PC-3 (cell line): Measurements from ENCODE around the gene NAP1L4.

ENCODE experiments used
- EZH2 ChIP-seq: fragments of 300-600 bp; sonication (generic); IDR thresholded peaks from one replicate; pipeline ENCODE4 v1.6.1; 2017; ENCODE audit warnings: antibody characterized with exemption, mild to moderate bottlenecking, low read length; ENCODE audit not compliant: unreplicated experiment
- TF ChIP-seq, protein P1 (sequence below): fragments of 300-600 bp; sonication (generic); conservative IDR thresholded peaks from 2 replicates; pipeline ENCODE4 v1.5.1; 2017; ENCODE audit warnings: antibody characterized with exemption, low read depth, mild to moderate bottlenecking, low read length

DNA sequence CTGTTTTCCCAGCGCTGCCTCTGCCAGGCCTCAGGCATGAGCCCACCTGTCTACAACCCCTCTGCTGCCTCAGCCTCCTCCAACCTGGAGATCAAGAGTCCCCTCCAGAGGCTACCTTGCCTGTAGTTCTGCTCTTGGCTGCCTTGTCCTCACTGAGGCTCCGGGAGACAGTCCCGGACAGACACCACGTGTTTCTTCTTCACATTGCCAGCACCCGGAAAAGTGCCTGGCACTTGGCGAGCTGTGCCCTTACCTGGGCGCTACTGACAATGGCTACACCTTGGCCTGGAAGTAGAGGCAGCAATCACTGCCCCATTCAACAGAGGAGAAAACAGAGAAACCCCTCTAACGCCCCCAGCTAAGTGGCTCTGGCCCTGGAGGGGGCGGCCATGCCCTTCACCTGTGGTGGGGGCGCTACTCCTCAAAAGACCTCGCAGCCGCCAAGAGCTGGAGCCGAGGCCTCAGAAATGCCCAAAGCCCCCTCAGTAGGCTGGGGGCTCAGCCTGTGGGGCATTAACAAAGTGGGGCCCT lies 3.0 kb upstream of the NAP1L4 start:
- TF ChIP-seq, protein P1, sequence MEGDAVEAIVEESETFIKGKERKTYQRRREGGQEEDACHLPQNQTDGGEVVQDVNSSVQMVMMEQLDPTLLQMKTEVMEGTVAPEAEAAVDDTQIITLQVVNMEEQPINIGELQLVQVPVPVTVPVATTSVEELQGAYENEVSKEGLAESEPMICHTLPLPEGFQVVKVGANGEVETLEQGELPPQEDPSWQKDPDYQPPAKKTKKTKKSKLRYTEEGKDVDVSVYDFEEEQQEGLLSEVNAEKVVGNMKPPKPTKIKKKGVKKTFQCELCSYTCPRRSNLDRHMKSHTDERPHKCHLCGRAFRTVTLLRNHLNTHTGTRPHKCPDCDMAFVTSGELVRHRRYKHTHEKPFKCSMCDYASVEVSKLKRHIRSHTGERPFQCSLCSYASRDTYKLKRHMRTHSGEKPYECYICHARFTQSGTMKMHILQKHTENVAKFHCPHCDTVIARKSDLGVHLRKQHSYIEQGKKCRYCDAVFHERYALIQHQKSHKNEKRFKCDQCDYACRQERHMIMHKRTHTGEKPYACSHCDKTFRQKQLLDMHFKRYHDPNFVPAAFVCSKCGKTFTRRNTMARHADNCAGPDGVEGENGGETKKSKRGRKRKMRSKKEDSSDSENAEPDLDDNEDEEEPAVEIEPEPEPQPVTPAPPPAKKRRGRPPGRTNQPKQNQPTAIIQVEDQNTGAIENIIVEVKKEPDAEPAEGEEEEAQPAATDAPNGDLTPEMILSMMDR: no peak
- TF ChIP-seq EZH2: no peak
